ENCODE data around the gene RAI14. TPM values are rescaled to one million over a fixed set of nuclear protein-coding genes. Genes with fewer than 3 reads are reported as not detected.

RAI14 gene
- total and polyA plus RNA-seq, 11 donors = 1.7 to 34.3 (median 10.7) TPM

DNA sequence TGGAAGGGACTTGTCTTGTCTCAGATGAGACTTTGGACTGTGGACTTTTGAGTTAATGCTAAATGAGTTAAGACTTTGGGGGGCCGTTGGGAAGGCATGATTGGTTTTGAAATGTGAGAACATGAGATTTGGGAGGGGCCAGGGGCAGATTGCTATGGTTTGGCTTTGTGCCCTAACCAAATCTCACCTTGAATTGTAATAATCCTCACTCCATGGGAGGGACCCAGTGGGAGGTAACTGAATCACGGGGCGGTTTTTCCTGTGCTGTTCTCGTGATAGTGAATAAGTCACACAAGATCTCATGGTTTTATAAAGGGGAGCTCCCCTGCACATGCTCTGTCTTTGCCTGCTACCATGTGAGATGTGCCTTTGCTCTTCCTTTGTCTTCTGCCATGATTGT is 72.1 kb downstream of the RAI14 start:
- Histone ChIP-seq H3K9me3 (no peaks in the 10 kb centered on the region), H3K4me1 (no peaks in the 10 kb centered on the region), H3K4me3 (no peak overlapping the region), H3K27ac (no peak overlapping the region), H3K36me3 (peaks cover 0 to 2% (median 0%) of the 10 kb centered on the region in 9 donors), H3K27me3 (no peaks in the 10 kb centered on the region)
- TF ChIP-seq, protein P1, sequence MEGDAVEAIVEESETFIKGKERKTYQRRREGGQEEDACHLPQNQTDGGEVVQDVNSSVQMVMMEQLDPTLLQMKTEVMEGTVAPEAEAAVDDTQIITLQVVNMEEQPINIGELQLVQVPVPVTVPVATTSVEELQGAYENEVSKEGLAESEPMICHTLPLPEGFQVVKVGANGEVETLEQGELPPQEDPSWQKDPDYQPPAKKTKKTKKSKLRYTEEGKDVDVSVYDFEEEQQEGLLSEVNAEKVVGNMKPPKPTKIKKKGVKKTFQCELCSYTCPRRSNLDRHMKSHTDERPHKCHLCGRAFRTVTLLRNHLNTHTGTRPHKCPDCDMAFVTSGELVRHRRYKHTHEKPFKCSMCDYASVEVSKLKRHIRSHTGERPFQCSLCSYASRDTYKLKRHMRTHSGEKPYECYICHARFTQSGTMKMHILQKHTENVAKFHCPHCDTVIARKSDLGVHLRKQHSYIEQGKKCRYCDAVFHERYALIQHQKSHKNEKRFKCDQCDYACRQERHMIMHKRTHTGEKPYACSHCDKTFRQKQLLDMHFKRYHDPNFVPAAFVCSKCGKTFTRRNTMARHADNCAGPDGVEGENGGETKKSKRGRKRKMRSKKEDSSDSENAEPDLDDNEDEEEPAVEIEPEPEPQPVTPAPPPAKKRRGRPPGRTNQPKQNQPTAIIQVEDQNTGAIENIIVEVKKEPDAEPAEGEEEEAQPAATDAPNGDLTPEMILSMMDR (IDR thresholded peaks at IDR 0.05) = no peak
- TF ChIP-seq POLR2A (IDR thresholded peaks at IDR 0.05) = no peak
- intact Hi-C loops (cut with DNase I) = no loop called here
- WGBS, 4 donors = 85 to 91% (median 87%) methylated on average over 4 of the region's 4 CpGs
- DNase-seq = no peak
- ATAC-seq = no peak

DNA sequence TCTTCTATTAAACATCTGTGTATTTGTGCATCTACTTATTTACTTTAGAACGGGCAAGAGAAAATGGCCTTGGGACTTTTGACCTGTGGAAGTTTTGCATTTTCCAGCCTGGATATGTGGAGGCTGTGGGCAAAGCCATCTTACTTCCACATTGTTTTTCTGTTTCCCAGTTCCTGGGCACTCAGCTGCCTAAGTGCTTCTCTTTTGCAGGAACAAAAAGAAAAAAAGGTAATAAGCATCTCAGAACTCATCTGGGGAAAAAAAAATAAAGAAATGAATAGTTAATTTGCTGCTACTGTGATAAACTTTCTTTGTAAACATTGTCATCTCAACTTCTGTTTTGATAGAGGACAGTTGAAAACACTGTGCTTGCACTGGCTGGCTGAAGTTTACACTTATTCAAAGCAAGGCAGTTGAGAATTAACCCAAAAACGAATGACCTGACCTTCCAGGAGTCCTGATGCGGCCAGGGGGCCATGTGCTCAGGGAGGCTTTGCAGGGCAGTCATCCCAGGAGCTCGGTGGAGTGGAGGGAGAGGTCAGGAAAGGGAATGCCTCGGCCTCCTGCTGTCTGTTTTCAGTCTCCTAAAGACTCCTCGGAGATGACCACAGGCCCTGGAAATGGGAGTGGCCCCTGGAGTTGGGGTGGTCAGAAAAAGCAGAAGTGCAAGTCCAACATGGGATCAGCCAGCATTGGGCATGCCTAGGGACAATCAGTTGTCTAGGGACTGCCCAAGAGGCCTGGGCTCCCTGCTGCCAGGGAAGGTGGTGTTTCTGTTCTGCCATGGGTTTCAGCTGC is 75.5 kb downstream of the RAI14 start:
- Histone ChIP-seq H3K9me3 (no peaks in the 10 kb centered on the region), H3K4me3 (no peak overlapping the region), H3K36me3 (peaks cover 0 to 5% (median 0%) of the 10 kb centered on the region in 9 donors), H3K27ac (no peak overlapping the region), H3K27me3 (no peaks in the 10 kb centered on the region), H3K4me1 (no peaks in the 10 kb centered on the region)
- no peak for ATAC-seq
- no peak for DNase-seq
- WGBS, 4 donors = 71 to 79% (median 76%) methylated on average over 6 of the region's 6 CpGs
- no peak for TF ChIP-seq POLR2A (IDR thresholded peaks at IDR 0.05)
- TF ChIP-seq, protein P1 (IDR thresholded peaks at IDR 0.05) = no peak
- intact Hi-C loops (cut with DNase I) = no loop called here

DNA sequence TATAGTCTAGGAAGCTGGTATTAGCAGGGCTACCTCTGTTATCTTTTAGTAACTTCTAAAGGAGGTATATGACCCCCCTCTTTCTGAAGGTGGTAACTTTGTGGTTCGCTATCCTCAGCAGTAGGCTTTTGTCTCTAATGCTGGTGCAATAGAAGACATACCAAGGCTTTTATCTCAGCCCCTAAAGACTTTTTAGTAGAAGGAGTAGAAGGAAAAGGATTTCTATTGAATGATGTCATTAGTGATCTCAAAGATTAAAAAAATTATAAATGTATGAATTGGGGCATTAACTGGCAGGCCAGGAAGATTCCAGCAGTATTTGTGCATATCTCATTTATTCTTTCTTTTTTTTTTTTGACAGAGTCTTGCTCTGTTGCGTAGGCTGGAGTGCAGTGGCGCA is 78.2 kb downstream of the RAI14 start:
- intact Hi-C loops (cut with DNase I) = no loop called here
- Histone ChIP-seq H3K4me3 (no peak overlapping the region), H3K4me1 (peaks cover 0 to 20% (median 0%) of the 10 kb centered on the region in 12 donors), H3K27me3 (no peaks in the 10 kb centered on the region), H3K36me3 (peaks cover 0 to 5% (median 0%) of the 10 kb centered on the region in 9 donors), H3K27ac (no peak overlapping the region), H3K9me3 (no peaks in the 10 kb centered on the region)
- TF ChIP-seq POLR2A (IDR thresholded peaks at IDR 0.05) = no peak
- TF ChIP-seq, protein P1 (IDR thresholded peaks at IDR 0.05) = no peak
- no peak for DNase-seq
- 94 to 97% (median 96%) methylated on average over 3 of the region's 3 CpGs for WGBS, 4 donors
- no peak for ATAC-seq

DNA sequence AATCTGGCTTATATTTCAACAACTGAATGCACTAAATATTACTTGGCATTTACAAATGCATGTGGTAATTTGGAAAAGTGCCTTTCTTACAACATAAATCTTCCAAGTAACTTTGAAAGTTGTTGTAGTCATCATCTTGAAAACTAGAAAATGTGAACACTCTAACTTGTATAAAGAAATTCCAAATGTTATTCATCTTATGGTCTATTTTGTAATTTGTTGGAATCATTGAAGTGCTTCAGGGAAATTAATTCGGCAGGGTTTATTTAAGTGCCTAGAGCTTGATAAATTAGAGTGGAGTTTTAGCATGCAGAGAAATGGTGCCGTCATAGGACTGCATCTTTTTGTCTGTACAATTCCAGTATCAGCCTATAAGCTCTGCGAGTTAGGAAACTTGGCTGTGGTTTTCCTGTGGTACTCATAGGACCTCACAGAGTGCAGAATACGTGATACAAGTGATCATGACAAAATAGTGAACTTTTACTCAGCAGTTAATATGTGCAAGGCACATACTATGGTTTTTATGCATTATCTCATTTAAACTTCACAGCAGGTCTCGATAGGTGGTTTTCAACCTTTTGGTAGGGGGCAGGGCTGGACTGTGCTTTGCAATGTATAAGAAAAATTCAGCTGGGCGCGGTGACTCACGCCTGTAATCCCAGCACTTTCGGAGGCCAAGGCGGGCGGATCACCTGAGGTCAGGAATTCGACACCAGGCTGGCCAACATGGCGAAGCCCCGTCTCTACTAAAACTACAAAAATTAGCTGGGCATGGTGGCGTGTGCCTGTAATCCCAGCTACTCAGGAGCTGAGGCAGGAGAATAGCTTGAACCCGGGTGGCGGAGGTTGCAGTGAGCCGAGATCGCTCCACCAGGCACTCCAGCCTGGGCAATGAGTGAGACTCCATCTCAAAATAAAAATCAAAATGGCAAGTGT is 79.6 kb downstream of the RAI14 start:
- TF ChIP-seq, protein P1 (IDR thresholded peaks at IDR 0.05) = no peak
- no peak for TF ChIP-seq POLR2A (IDR thresholded peaks at IDR 0.05)
- Histone ChIP-seq H3K36me3 (peaks cover 0 to 5% (median 0%) of the 10 kb centered on the region in 9 donors), H3K4me3 (no peak overlapping the region), H3K27ac (no peak overlapping the region), H3K4me1 (peaks cover 0 to 32% (median 2%) of the 10 kb centered on the region in 12 donors), H3K27me3 (no peaks in the 10 kb centered on the region), H3K9me3 (no peaks in the 10 kb centered on the region)
- no peak for ATAC-seq
- 94 to 97% (median 96%) methylated on average over 19 of the region's 19 CpGs for WGBS, 4 donors
- DNase-seq = no peak
- intact Hi-C loops (cut with DNase I) = no loop called here

Measured in heart left ventricle (tissue), 16 donors.